Inflammatory macrophage treated with lipopolysaccharide for 1 hour (primary cell): ENCODE results near the gene VHLL.
"Not testable (repeated sequence)": the region's sequence is repeated elsewhere in the genome, so short reads cannot be mapped to it uniquely, and the experiment has no call there.

ENCODE experiments used
- DNase-seq, 2 donors: peaks; one replicate each; pipeline ENCODE4 v3.0.0-alpha.2; 2020 to 2022

VHLL gene

DNA sequence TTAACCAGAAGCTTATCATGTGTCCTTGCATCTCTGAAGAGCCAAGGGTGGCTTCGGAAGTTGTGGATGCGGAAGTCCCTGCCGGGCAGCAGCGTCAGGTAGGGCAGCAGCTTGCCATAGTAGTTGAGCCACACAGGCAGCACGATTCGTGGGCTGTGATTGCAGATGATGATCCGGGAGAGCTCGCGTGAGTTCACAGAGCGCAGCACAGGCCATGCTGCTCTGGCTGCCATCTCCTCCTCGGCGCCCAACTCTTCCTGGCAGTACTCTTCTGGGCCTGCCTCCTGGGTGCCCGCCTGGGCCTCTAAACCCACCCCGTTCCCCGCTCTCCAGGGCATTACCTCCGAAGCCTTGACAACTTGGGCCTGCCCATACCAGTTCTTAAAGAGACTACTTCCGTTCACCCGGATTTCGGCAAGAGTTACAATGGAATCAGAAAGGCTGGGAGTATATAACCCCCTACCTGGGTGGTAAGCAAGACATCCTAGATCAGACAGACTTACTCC, at the start of gene VHLL:
VHLL (minus strand) TSS at position 456 of the 506 bp plus-strand sequence; CDS start at position 338, 118 bp downstream.
- DNase-seq = no peak

DNA sequence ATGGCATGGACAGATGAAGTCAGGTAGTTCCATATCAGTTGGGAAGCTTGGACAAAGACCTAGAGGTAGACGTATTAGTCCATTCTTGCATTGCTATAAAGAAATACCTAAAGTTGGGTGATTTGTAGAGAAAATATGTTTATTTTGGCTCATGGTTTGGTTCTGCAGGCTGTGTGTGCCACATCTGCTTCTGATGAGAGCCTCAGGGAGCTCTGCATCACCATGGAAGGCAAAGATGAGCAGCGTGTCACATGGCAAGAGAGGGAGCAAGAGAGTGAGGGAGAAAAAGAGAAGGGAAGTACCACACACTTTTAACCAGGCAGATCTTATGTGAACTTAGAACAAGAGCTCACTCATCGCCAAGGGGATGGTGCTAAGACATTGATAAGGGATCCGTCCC, 48.2 kb upstream of the VHLL start:
- DNase-seq = no peak

GRCh38 chr1:156346636-156347035, 47.5 kb upstream of the VHLL start:
- DNase-seq = no peak

GRCh38 chr1:156346035-156346434, 46.9 kb upstream of the VHLL start:
- not testable (repeated sequence) for DNase-seq

GRCh38 chr1:156344409-156344808, 45.3 kb upstream of the VHLL start:
- no peak for DNase-seq

GRCh38 chr1:156342166-156342955, 43.3 kb upstream of the VHLL start:
- peak in 1 of 2 donors; percentile 33 for DNase-seq

GRCh38 chr1:156338180-156338976, 39.3 kb upstream of the VHLL start, which contains the start of the genes CCT3 and TSACC:
Gene CCT3, minus strand, starts transcription at chr1:156338292. Its CDS starts 108 bp downstream, at chr1:156338184.
Gene TSACC, plus strand, starts transcription at chr1:156338526. Its CDS starts 1,232 bp downstream, at chr1:156339758.
- peak; percentile 99 to 100 for DNase-seq

- DNase-seq = no peak
Measured at GRCh38 chr1:156337888-156338179, 38.7 kb upstream of the VHLL start.

- DNase-seq = peak; percentile 32 to 34
Measured at GRCh38 chr1:156337052-156337887, 38.2 kb upstream of the VHLL start.

- DNase-seq = peak; percentile 6 to 9
Measured at GRCh38 chr1:156336242-156336641, 37.1 kb upstream of the VHLL start.

DNA sequence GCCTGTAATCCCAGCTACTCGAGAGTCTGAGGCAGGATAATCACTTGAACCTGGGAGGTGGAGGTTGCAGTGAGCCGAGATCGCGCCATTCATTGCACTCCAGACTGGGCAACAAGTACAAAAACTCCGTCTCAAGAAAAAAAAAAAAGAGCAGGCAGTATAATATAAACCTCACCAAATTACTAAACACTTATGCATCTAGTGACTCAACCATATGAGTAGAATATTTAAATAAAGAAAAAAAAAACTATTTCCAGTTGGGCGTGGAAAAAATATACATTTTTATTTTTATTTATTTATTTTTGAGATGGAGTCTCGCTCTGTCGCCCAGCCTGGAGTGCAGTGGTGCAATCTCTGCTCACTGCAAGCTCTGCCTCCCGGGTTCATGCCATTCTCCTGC, 24.1 kb upstream of the VHLL start:
- not testable (repeated sequence) for DNase-seq

DNA sequence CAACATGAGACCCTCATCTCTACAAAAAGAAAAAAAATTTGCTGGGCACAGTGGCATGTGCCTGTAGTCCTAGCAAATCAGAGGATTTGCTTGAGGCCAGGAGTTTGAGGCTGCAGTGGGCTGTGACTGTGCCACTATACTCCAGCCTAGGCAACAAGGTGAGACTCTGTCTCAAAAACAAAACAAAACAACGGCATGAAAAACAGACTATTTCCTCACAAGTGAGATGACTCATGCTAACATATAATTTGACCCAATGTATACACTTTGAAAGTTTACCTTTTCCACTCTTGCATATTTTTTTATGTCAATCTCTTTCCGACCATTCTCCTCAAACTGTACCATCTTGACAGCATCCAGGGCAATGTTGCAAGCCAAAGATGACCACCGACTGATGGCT, 21.5 kb upstream of the VHLL start:
- DNase-seq = no peak

- DNase-seq = peak; percentile 8 to 56
Measured at GRCh38 chr1:156319664-156320063, 20.6 kb upstream of the VHLL start.

- no peak for DNase-seq
Measured at GRCh38 chr1:156316909-156317308, 17.8 kb upstream of the VHLL start.

DNA sequence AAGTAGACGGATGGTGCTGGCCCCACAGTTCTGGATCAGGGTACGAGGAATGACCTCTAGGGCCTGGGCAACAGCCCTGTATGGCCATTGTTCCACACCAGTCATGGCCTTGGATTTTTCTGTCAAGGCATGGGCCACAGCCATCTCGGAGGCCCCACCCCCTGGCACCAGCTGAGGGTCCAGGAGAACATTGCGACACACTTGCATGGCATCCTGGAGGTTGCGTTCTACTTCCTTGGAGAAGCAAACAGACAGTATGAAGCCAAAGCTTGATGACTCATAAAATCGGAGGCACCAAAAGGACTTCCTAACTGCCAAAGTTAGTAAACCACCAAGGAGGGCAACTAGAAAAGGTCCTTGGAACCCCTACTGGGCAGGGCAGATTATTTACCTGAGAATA, 11.9 kb upstream of the VHLL start:
- peak in 1 of 2 donors; percentile 6 for DNase-seq

DNA sequence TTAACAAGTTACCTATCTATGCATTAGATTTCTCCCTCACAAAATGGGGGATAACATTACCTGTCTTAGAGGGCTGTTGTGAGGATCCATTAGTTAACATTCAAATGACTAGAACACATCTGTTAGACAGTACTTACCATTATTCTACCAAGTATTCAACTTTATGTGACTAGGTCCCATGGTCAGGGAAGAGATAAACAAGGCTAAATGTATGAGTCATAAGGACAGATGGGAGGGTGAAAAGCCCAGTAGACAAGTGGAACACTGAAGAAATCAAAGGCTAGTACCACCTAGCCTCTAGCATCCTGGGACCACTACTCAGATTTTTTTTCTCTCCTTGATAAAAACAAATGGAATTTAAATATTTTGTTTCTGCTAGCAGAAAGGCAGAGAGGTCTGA, 9.0 kb upstream of the VHLL start:
- DNase-seq = no peak

- no peak for DNase-seq
Measured at GRCh38 chr1:156305215-156305614, 6.1 kb upstream of the VHLL start.

GRCh38 chr1:156303241-156303640, 4.1 kb upstream of the VHLL start:
- DNase-seq = no peak

- peak; percentile 38 to 64 for DNase-seq
Measured at GRCh38 chr1:156295391-156295947, 3.6 kb downstream of the VHLL start, which contains the start of gene GLMP. Gene GLMP, minus strand, starts transcription at chr1:156295679. Its CDS starts 34 bp downstream, at chr1:156295645.

DNA sequence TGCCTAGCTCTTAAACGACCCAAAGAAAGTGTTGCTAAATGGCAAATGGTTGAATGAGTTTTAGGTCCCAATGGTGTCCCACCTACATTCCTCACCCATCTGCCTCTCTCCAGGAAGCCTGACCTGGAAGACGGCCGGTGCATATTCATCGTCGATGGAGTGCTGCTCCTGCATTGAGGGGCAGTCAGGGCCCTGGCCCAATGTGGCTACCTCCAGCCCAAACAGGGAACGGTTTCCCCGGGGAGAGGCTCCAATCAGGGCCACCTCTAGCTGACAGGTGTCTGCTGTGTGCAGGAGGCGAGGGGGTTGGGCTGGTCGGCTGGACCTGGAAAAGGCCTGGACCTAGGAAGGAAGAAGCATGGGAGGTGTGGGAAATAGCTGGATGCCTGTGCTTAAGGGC, 5.2 kb downstream of the VHLL start:
- no peak for DNase-seq

DNA sequence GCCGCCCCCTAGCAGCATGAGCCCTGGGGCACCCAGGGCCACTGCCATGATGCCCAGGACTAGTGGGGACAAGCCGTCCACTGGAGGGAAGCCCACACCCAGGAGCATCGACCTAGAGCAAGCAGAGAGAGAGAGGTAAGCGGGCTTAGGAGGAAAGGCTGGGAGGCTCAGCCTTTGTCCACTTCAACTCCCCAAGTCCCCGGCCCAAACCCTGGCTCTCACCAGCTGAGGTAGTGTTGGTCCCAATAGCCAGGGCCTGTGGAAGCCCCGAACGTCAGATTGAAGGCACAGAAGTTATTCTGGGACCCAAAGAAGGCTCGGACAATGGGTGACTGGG, 6.0 kb downstream of the VHLL start:
- DNase-seq = no peak

- peak; percentile 68 to 72 for DNase-seq
Measured at GRCh38 chr1:156291226-156292061, 7.7 kb downstream of the VHLL start.
